ENCODE data around the gene DSTYK.
"Not testable (repeated sequence)": the region's sequence is repeated elsewhere in the genome, so short reads cannot be mapped to it uniquely, and the experiment has no call there.

Gene DSTYK

DNA sequence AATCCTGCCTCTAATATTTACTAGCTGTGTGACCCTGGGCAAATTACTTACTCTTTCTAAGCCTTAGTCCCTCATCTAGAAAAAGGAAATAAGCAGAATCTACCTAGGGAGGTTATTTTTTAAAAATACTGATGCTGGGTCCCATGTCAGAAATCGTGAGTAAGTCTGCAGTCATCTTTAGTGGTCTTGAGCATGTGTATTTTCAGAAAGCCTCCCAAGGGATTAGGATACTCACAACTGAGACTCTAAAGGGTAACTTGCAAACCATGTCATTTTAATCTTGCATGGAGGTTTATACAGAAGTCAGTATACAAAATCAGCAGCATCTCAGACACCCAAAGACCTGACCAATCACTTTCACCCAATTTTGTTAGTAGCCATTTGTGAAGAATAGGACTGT is 43.2 kb downstream of the DSTYK start:
- Histone ChIP-seq H3K27me3 (ENCODE audit: control insufficient read depth, insufficient read depth, low read length) (no peaks in the 10 kb centered on the region), H3K4me1 (no peaks in the 10 kb centered on the region), H2AFZ (no peak overlapping the region), H3K9me3 (ENCODE audit: control insufficient read depth, low read length) (no peaks in the 10 kb centered on the region), H3K4me3 (ENCODE audit: low read depth, low read length) (no peak overlapping the region), H3K79me2 (peaks cover 13% of the 10 kb centered on the region), H3K36me3 (ENCODE audit: control insufficient read depth, insufficient read depth, low read length) (no peaks in the 10 kb centered on the region), H3K4me2 (ENCODE audit: low read length) (no peak overlapping the region), H3K9ac (no peak overlapping the region), H3K27ac (no peak overlapping the region)
- TF ChIP-seq, protein P1, sequence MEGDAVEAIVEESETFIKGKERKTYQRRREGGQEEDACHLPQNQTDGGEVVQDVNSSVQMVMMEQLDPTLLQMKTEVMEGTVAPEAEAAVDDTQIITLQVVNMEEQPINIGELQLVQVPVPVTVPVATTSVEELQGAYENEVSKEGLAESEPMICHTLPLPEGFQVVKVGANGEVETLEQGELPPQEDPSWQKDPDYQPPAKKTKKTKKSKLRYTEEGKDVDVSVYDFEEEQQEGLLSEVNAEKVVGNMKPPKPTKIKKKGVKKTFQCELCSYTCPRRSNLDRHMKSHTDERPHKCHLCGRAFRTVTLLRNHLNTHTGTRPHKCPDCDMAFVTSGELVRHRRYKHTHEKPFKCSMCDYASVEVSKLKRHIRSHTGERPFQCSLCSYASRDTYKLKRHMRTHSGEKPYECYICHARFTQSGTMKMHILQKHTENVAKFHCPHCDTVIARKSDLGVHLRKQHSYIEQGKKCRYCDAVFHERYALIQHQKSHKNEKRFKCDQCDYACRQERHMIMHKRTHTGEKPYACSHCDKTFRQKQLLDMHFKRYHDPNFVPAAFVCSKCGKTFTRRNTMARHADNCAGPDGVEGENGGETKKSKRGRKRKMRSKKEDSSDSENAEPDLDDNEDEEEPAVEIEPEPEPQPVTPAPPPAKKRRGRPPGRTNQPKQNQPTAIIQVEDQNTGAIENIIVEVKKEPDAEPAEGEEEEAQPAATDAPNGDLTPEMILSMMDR (IDR thresholded peaks at IDR 0.05): no peak

DNA sequence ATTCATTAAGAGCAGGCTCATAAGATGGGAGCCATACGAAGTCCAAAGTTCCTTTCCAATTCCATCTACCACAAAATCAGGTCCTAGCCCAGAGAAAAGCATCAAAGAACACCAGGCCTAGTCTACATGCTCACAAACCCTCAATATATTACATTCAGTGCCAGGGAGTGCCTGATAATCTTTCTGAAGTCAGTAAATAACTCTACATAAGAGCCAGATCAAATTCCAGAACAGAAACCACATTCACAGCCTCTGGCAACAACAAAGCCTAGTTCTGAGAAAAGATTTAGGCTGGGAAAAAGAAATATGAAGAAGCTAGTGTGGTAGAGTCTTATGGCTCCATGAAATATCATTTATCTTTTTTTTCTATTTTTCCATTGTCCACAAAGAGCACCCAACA is 49.2 kb downstream of the DSTYK start:
- no peaks in the 10 kb centered on the region for H3K27me3 ChIP-seq (ENCODE audit: control insufficient read depth, insufficient read depth, low read length)

DNA sequence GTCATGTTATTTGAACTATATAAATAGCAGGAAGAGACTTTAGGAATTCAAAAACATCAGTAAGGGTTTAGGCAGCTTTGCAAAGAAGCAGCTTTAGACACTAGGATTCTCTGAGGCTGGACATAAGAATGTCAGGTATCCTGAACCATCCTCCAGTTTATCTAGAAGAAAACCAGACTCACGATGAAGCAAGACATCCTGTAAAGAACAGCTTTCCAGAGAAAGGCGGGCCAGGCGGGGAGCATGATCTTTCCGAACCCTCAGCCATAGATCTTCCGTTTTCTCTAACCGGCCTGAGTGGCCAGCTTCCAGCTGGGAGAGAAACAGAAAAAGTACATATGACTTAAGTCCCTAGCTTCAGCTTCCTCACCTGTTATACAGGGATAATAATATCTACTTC is 50.4 kb downstream of the DSTYK start:
- H3K4me1 ChIP-seq: no peaks in the 10 kb centered on the region
- H3K79me2 ChIP-seq: peaks cover 4% of the 10 kb centered on the region
- no peaks in the 10 kb centered on the region for H3K9me3 ChIP-seq (ENCODE audit: control insufficient read depth, low read length)
- H3K27me3 ChIP-seq (ENCODE audit: control insufficient read depth, insufficient read depth, low read length): no peaks in the 10 kb centered on the region
- no peak overlapping the region for H3K4me2 ChIP-seq (ENCODE audit: low read length)
- no peaks in the 10 kb centered on the region for H3K36me3 ChIP-seq (ENCODE audit: control insufficient read depth, insufficient read depth, low read length)
- TF ChIP-seq, protein P1 (IDR thresholded peaks at IDR 0.05): no peak
- no peak overlapping the region for H3K9ac ChIP-seq
- no peak overlapping the region for H3K4me3 ChIP-seq (ENCODE audit: low read depth, low read length)
- no peak overlapping the region for H3K27ac ChIP-seq
- H2AFZ ChIP-seq: no peak overlapping the region

More for the DNA sequence above, 49.2 kb downstream of the DSTYK start:
- Histone ChIP-seq H3K27ac (no peak overlapping the region), H3K4me2 (ENCODE audit: low read length) (no peak overlapping the region), H3K36me3 (ENCODE audit: control insufficient read depth, insufficient read depth, low read length) (no peaks in the 10 kb centered on the region), H2AFZ (no peak overlapping the region), H3K9me3 (ENCODE audit: control insufficient read depth, low read length) (no peaks in the 10 kb centered on the region), H3K4me1 (no peaks in the 10 kb centered on the region), H3K9ac (no peak overlapping the region), H3K4me3 (ENCODE audit: low read depth, low read length) (no peak overlapping the region), H3K79me2 (peaks cover 4% of the 10 kb centered on the region)
- TF ChIP-seq, protein P1 (IDR thresholded peaks at IDR 0.05): no peak

DNA sequence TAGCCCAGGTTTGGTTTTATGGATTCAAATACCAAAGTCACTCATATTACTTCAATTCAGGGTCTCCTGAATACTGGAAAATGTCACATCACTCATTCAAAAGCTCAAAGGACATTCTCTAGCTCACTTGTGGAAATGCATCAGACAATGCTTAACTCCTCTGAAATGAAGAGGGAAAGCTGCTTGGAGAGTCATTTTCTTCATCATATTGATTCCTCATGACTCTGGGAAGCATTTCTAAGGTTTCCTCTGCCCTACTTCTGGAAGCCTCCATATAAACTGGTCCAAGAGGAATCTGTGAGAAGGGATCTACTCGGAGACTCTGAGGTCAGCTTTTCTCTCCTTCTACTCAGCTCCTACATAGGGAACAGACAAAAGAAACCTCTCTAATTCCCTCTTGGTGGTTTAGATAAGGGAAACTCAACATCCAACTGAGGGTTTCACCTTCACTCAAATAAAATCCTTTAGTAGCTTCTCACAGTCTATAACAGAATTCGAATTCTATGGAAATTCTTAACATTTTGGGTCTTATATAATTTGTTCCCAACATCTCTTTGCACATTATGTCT is 53.4 kb downstream of the DSTYK start:
- TF ChIP-seq, protein P1 (IDR thresholded peaks at IDR 0.05): no peak
- Histone ChIP-seq H3K79me2 (no peaks in the 10 kb centered on the region), H3K4me1 (no peaks in the 10 kb centered on the region), H3K4me3 (ENCODE audit: low read depth, low read length) (no peak overlapping the region), H3K27ac (no peak overlapping the region), H3K4me2 (ENCODE audit: low read length) (no peak overlapping the region), H2AFZ (no peak overlapping the region), H3K9ac (no peak overlapping the region), H3K27me3 (ENCODE audit: control insufficient read depth, insufficient read depth, low read length) (no peaks in the 10 kb centered on the region), H3K36me3 (ENCODE audit: control insufficient read depth, insufficient read depth, low read length) (no peaks in the 10 kb centered on the region), H3K9me3 (ENCODE audit: control insufficient read depth, low read length) (no peaks in the 10 kb centered on the region)

DNA sequence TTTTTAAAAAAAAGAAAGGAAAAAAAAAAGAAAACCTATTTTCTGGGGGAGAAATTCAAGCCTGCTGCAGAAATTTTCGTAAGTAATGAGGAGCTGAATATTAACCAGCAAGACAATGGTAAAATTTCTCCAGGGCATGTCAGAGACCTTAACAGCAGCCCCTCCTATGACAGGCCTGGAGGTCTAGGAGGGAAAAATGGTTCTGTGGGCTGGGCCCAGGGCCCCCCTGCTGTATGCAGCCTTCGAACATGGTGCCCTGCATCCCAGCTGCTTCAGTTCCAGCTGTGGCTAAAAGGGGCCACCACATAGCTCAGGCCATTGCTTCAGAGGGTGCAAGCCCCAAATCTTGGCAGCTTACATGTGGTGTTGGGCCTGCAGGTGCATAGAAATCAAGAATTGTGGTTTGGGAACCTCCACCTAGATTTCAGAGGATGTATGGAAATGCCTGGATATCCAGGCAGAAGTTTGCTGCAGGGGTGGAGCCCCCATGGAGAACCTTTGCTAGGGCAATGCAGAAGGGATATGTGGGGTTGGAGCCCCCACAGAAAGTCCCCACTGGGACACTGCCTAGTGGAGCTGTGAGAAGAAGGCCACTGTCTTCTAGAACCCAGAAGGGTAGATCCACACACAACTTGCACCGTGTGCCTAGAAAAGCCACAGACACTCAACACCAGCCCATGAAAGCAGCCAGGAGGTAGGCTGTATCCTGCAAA is 55.7 kb downstream of the DSTYK start:
- H3K36me3 ChIP-seq (ENCODE audit: control insufficient read depth, insufficient read depth, low read length); H3K79me2 ChIP-seq; H3K4me3 ChIP-seq (ENCODE audit: low read depth, low read length); H3K9ac ChIP-seq; H3K4me2 ChIP-seq (ENCODE audit: low read length); H3K9me3 ChIP-seq (ENCODE audit: control insufficient read depth, low read length); H3K4me1 ChIP-seq; H3K27ac ChIP-seq; H2AFZ ChIP-seq; H3K27me3 ChIP-seq (ENCODE audit: control insufficient read depth, insufficient read depth, low read length): not testable (repeated sequence)

Data from parathyroid adenoma (tissue), 2 donors.